Memory B cell (primary cell): Measurements from ENCODE around the gene CHST9.
"Not testable (repeated sequence)": the region's sequence is repeated elsewhere in the genome, so short reads cannot be mapped to it uniquely, and the experiment has no call there.

ENCODE experiments used
- ATAC-seq: fragments of 150-1000 bp; cut with Tn5 transposase; 2 replicates; pipeline ENCODE4 v1.10.0; 2021; ENCODE audit warnings: low read depth, mild to moderate bottlenecking, moderate library complexity
- DNase-seq, 2 donors: peaks; one replicate each; pipeline ENCODE4 v3.0.0; 2022; ENCODE audit warnings: low spot score in 2 of 2
- H3K27ac Mint-ChIP-seq: one replicate; pipeline ENCODE4 v1.8.0; 2022; ENCODE audit warnings: mild to moderate bottlenecking, moderate library complexity, mixed read lengths
- H3K27me3 Mint-ChIP-seq: one replicate; pipeline ENCODE4 v1.8.0; 2022; ENCODE audit warnings: mixed read lengths
- H3K36me3 Mint-ChIP-seq: one replicate; pipeline ENCODE4 v1.8.0; 2022; ENCODE audit warnings: mild to moderate bottlenecking, mixed read lengths
- H3K4me1 Mint-ChIP-seq: one replicate; pipeline ENCODE4 v1.8.0; 2022; ENCODE audit warnings: mixed read lengths
- H3K4me3 Mint-ChIP-seq: one replicate; pipeline ENCODE4 v1.8.0; 2022; ENCODE audit warnings: mild to moderate bottlenecking, moderate library complexity, mixed read lengths
- H3K9me3 Mint-ChIP-seq: one replicate; pipeline ENCODE4 v1.8.0; 2022; ENCODE audit warnings: mixed read lengths

The CHST9 gene

DNA sequence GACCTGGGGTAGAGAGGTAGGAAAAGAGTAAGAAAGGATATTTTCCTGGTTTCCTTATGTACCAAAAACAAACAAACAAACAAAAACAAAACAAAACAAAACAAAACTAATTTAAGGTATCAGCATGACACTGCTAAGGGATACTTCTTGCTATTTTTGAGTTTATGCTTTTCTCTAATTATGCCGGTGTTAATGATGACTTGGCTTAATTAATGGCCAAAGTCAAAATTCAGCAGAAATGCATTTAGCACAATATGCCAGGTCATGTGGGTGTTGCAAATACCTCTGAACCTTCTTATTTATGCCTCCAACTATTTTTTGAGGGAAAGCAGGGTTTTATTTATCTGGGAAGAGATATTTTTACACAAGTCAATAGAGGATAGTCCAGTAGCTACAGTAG lies 3.2 kb upstream of the CHST9 start:
- H3K27ac Mint-ChIP-seq, result no peak overlapping the region
- no peak overlapping the region for H3K4me3 Mint-ChIP-seq
- no peak for ATAC-seq
- H3K27me3 Mint-ChIP-seq, result peaks cover 8% of the 10 kb centered on the region
- DNase-seq, result no peak
- no peaks in the 10 kb centered on the region for H3K36me3 Mint-ChIP-seq
- peaks cover 5% of the 10 kb centered on the region for H3K9me3 Mint-ChIP-seq
- peaks cover 3% of the 10 kb centered on the region for H3K4me1 Mint-ChIP-seq

DNA sequence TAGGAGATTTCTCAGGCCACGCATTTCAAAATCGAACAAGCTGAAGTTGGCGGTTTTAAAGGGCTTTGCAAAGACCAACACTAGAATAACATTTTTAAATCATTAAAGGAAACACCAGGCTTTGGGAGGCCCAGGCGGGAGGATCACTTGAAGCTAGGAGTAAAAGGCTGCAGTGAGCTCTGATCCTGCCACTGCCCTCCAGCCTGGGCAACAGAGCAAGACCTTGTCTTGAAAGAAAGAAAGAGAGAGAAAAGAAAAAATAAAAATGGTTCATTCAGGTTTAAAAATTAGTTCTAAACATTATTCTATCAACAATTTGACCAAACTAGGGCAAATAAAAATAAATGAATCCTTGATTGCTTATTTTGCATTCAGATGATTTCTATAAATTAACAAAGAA lies 789 bp upstream of the CHST9 start:
- Mint-ChIP-seq H3K27ac (no peak overlapping the region), H3K36me3 (no peaks in the 10 kb centered on the region), H3K9me3 (peaks cover 2% of the 10 kb centered on the region), H3K4me1 (peaks cover 3% of the 10 kb centered on the region), H3K27me3 (peaks cover 8% of the 10 kb centered on the region), H3K4me3 (no peak overlapping the region)
- no peak for DNase-seq
- ATAC-seq, result no peak

DNA sequence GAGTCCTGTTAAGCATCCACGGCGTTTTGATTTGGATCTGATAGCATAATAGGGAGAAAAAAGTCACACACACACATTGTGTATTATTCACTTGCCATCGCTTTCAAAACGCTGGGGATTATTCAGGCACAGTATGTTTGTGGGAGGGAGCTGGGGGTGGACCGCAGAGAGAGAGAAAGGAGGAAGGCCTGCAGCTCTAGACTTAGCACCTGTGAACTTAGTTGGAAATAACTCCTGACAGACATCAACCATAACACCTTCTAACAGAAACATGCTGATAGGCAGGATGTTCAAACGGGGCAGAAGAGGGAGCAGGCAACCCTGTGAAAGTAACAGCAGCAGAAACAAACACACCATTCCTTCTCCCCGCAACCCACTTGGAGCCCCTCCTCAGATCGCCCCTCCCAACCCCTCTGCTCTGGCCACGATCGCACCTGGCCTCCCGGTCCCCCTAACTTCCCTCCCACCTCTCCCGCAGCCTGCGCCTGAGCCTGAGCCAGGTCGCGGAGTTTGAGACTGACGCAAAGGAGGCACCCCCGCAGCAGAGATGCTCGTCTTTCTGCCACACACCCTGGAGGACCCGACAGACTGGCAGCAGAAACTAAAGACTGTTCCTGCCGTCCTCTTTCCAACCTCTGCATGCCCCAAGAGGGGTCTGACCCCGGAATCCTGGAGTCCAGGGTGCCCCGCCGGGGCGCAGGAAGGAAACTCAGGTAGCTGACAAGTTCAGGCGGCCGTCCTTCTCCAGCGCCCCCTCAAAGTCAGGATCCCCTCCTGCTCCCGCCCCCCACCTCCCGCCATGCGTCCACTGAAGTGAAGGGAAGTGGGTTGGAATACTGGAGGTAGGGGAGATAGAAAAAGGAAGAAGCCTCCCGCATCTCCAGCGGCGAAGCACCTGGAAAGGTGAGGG lies 738 bp downstream of the CHST9 start:
- Mint-ChIP-seq H3K36me3 (no peaks in the 10 kb centered on the region), H3K9me3 (peaks cover 2% of the 10 kb centered on the region), H3K4me3 (no peak overlapping the region), H3K27ac (no peak overlapping the region), H3K27me3 (peaks cover 8% of the 10 kb centered on the region), H3K4me1 (peaks cover 3% of the 10 kb centered on the region)
- no peak for ATAC-seq
- DNase-seq, result no peak

DNA sequence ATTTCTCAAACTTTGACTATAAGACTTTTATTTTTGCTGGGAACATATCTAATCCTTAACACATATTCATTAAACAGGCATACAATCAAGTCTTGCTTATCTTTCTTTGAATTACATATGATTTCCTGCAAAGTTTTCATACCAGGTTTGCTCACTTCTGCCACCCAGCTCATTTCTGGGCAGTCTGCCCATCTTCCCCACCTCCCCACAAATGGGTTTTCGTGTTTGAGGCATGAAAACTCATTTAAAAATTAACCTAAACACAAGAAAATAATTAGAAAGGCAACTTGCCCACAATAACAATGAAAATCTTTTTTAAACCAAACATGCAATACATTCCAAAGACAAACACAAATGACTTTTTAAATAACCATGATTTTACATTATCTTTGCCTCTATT lies 3.4 kb downstream of the CHST9 start:
- DNase-seq (no peak), ATAC-seq (no peak)
- Mint-ChIP-seq H3K36me3 (no peaks in the 10 kb centered on the region), H3K4me1 (peaks cover 3% of the 10 kb centered on the region), H3K27me3 (peaks cover 8% of the 10 kb centered on the region), H3K4me3 (no peak overlapping the region), H3K9me3 (no peaks in the 10 kb centered on the region), H3K27ac (no peak overlapping the region)

DNA sequence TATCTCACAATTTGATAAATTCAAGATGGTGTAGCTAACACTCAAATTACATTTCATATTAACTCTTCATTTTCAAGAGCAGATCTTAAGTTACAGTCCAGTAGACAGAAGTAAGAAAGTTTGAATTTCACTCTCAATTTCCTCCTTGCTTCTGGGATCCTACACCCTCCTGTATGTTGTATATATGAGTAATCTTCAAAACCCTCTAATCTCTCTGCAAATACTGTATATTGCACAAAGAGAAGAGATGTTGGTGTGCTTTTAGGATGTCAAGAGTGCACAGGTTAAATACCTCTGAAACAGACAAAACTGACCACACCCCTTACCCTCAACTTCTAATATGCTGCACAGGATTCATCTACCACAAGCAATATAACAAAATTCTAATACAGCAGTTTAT lies 6.7 kb downstream of the CHST9 start:
- Mint-ChIP-seq H3K9me3 (peaks cover 3% of the 10 kb centered on the region), H3K4me1 (no peaks in the 10 kb centered on the region), H3K4me3 (no peak overlapping the region), H3K36me3 (no peaks in the 10 kb centered on the region), H3K27ac (no peak overlapping the region), H3K27me3 (no peaks in the 10 kb centered on the region)
- ATAC-seq (no peak), DNase-seq (no peak)

DNA sequence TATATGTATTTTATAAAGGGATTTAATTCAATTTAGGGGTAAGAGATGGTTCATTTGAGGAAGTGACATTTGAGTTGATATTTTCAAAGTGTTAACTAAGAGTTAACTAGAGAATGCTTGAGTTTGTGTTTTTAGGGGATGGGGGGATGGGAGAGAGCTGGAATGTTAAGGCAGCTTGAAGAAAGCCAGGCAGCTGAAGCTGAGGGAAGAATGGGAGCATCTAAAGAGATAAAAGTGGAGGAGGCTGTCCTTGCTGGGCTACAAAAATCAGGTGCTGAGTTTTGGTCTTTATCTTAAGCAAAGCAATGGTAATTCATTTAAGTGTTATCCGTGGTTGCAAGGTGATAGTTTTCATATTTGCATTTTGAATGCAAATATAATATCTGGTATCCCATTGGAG lies 9.2 kb downstream of the CHST9 start:
- DNase-seq (no peak), ATAC-seq (no peak)
- no peaks in the 10 kb centered on the region for H3K36me3 Mint-ChIP-seq
- H3K4me1 Mint-ChIP-seq, result no peaks in the 10 kb centered on the region
- H3K4me3 Mint-ChIP-seq, result no peak overlapping the region
- H3K27ac Mint-ChIP-seq, result no peak overlapping the region
- H3K9me3 Mint-ChIP-seq, result peaks cover 3% of the 10 kb centered on the region
- no peaks in the 10 kb centered on the region for H3K27me3 Mint-ChIP-seq

DNA sequence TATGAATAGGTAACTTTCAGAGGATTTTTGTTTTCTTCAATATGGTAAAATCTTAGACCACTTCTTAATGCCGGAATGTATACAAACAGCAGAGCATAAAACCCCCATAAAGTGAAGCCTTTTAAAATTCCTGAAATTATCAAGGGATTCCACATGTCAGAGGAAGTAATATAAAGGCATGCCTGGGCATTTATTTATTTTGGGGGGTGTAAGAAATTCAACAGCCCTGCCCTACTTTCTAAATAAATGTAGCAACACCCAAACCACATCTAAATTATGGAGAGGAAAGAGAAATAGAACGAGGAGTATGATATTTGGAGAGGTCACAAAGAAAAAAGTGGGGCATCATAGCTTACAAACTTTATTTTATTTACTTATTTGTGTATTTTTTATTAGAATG lies 9.9 kb downstream of the CHST9 start:
- no peak overlapping the region for H3K4me3 Mint-ChIP-seq
- no peaks in the 10 kb centered on the region for H3K36me3 Mint-ChIP-seq
- no peak overlapping the region for H3K27ac Mint-ChIP-seq

DNA sequence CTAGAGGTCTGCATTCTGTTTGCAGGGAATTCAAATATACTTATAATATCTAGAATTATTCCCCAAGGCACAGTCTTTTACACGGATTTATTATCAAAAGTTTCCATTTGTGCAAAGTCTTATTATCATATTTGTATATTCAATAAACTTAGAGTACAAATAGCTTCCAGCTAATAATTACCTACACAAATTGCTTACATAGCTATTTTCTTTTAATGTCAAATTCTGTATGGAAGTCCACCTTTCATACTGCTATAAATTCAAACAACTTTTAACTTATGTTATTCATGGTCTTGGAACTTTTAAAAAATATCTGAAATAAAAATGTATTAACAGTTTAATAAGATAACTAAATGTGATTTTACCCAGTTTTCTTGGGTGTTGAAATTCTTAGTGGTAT lies 13.1 kb downstream of the CHST9 start:
- no peaks in the 10 kb centered on the region for H3K36me3 Mint-ChIP-seq
- H3K4me3 Mint-ChIP-seq, result no peak overlapping the region
- no peaks in the 10 kb centered on the region for H3K27me3 Mint-ChIP-seq
- DNase-seq (no peak), ATAC-seq (no peak)
- no peaks in the 10 kb centered on the region for H3K4me1 Mint-ChIP-seq
- peaks cover 3% of the 10 kb centered on the region for H3K9me3 Mint-ChIP-seq
- no peak overlapping the region for H3K27ac Mint-ChIP-seq

More for the DNA sequence above, 9.9 kb downstream of the CHST9 start:
- DNase-seq, result no peak
- Mint-ChIP-seq H3K4me1 (no peaks in the 10 kb centered on the region), H3K9me3 (peaks cover 3% of the 10 kb centered on the region), H3K27me3 (no peaks in the 10 kb centered on the region)
- no peak for ATAC-seq

DNA sequence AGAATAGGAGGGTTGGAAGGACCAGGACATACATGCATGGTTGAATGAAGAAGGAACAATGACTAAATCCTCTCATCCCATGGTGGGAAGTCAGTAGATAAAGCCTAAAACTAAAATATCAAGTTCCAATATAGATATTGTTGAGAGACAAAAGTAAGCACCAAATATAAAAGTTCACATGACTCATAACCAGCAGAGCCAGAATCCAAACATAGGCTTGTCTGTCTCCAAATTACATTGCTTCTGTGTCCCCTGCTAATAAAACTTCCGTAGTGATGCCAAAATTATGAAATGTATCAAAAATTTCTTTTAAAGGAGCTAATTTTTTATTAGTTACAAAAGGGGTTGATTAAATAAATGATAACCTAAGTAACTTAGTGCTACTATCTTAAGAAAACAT lies 19.7 kb downstream of the CHST9 start:
- Mint-ChIP-seq H3K9me3 (peaks cover 1% of the 10 kb centered on the region), H3K27me3 (no peaks in the 10 kb centered on the region), H3K4me1 (no peaks in the 10 kb centered on the region), H3K36me3 (no peaks in the 10 kb centered on the region), H3K27ac (no peak overlapping the region), H3K4me3 (no peak overlapping the region)
- DNase-seq, result no peak
- no peak for ATAC-seq

DNA sequence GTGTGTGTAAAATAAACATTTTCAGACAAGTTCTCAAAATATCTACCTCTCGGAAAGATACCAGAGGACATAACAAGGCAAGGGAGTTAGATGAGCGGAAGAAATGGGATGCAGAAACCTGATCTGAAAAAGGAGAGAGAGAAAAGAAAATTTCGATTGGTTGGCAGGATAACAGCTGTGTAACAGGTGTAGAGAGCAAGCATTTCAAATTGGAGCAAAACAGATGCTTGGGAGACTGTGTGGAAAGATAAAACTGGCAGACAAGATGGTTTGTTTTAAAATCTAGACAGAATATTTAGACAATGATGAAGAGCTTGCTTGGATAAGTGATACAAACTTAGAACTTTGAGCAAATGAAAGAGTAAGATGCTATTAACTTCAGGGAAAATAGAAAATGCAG lies 20.2 kb downstream of the CHST9 start:
- ATAC-seq, result no peak
- Mint-ChIP-seq H3K27ac (no peak overlapping the region), H3K36me3 (no peaks in the 10 kb centered on the region), H3K27me3 (no peaks in the 10 kb centered on the region), H3K4me3 (no peak overlapping the region), H3K9me3 (peaks cover 1% of the 10 kb centered on the region), H3K4me1 (no peaks in the 10 kb centered on the region)
- DNase-seq, result no peak

DNA sequence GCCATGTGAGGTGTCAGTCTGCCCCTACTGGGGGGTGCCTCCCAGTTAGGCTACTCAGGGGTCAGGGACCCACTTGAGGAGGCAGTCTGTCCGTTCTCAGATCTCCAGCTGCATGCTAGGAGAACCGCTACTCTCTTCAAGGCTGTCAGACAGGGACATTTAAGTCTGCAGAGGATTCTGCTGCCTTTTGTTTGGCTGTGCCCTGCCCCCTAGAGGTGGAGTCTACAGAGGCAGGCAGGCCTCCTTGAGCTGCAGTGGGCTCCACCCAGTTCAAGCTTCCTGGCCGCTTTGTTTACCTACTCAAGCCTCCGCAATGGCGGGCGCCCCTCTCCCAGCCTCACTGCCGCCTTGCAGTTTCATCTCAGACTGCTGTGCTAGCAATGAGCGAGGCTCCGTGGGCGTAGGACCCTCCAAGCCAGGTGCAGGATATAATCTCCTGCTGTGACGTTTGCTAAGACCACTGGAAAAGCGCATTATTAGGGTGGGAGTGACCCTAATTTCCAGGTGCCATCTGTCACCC lies 21.9 kb downstream of the CHST9 start:
- DNase-seq, H3K36me3 Mint-ChIP-seq, H3K9me3 Mint-ChIP-seq, H3K27ac Mint-ChIP-seq, ATAC-seq, H3K4me1 Mint-ChIP-seq, H3K4me3 Mint-ChIP-seq, H3K27me3 Mint-ChIP-seq: not testable (repeated sequence)

DNA sequence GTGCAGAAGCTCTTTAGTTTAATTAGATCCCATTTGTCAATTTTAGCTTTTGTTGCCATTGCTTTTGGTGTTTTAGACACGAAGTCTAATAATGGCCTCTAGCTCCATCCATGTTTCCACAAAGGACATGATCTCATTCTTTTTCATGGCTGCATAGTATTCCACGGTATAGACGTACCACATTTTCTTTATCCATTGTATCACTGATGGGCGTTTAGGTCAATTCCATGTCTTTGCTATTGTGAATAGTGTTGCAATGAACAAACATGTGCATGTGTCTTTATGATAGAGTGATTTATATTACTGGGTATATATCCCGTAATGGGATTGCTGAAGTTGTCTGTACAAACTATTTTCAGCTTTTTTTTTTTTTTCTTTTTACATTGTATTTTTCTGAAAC lies 35.9 kb downstream of the CHST9 start:
- not testable (repeated sequence) for ATAC-seq, H3K4me3 Mint-ChIP-seq, H3K4me1 Mint-ChIP-seq

DNA sequence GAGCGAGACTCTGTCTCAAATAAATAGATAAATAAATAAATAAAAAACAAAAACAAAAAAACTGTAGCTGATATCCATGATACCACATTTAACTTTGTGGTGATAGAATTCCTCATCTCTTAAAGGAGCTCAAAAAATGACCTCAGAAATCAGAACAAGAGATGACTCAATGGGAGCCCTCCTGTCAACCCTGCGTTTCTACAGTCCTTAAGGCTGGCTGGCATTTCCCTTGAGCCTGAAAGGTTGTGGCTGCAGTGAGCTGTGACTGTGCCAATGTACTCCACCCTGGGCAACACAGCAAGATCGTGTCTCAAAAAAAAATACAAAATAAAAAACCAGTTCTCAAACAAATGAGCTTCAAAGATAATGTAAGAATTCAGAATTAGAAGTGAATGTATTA lies 40.4 kb downstream of the CHST9 start:
- no peaks in the 10 kb centered on the region for H3K4me1 Mint-ChIP-seq

More for the DNA sequence above, 35.9 kb downstream of the CHST9 start:
- H3K9me3 Mint-ChIP-seq, result peaks cover 11% of the 10 kb centered on the region
- DNase-seq, H3K27me3 Mint-ChIP-seq, H3K36me3 Mint-ChIP-seq, H3K27ac Mint-ChIP-seq: not testable (repeated sequence)

DNA sequence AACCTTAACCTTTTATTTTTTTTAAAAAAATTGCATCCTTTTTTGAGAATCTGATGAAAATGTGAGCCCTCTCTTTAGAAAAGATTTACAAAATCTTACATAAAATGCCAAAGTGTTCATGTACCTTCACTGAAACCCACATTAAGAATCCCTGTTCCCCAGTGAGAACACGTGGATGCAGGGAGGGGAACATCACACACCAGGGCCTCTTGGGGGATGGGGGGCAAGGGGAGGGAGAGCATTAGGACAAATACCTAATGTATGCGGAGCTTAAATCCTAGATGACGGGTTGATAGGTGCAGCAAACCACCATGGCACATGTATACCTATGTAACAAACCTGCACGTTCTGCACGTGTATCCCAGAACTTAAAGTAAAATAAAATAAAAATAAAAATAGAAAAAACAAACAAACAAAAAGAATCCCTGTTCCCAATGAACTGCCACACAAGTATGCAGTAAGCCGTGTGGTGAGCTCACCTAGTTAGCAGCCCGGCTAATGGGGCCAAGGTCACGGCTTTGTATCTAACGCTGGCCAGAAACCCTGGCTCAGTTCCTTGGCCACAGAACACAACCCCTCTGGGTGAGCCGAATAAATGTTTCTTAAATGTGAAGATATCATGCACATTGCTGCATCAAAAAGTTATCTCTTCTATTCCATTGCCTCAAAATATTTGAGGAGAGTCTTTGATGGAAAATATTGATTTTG lies 41.4 kb downstream of the CHST9 start:
- DNase-seq (no peak), ATAC-seq (no peak)
- no peak overlapping the region for H3K27ac Mint-ChIP-seq
- H3K36me3 Mint-ChIP-seq, result no peaks in the 10 kb centered on the region
- no peaks in the 10 kb centered on the region for H3K4me1 Mint-ChIP-seq
- no peak overlapping the region for H3K4me3 Mint-ChIP-seq
- peaks cover 2% of the 10 kb centered on the region for H3K9me3 Mint-ChIP-seq
- H3K27me3 Mint-ChIP-seq, result no peaks in the 10 kb centered on the region

More for the DNA sequence above, 40.4 kb downstream of the CHST9 start:
- no peaks in the 10 kb centered on the region for H3K36me3 Mint-ChIP-seq
- H3K27me3 Mint-ChIP-seq, result no peaks in the 10 kb centered on the region
- H3K4me3 Mint-ChIP-seq, result no peak overlapping the region
- no peak for ATAC-seq
- no peak overlapping the region for H3K27ac Mint-ChIP-seq
- DNase-seq, result no peak
- H3K9me3 Mint-ChIP-seq, result peaks cover 5% of the 10 kb centered on the region
